ENCODE measurements around the gene TSN.
"Not testable (repeated sequence)": the region's sequence is repeated elsewhere in the genome, so short reads cannot be mapped to it uniquely, and the experiment has no call there.

DNA sequence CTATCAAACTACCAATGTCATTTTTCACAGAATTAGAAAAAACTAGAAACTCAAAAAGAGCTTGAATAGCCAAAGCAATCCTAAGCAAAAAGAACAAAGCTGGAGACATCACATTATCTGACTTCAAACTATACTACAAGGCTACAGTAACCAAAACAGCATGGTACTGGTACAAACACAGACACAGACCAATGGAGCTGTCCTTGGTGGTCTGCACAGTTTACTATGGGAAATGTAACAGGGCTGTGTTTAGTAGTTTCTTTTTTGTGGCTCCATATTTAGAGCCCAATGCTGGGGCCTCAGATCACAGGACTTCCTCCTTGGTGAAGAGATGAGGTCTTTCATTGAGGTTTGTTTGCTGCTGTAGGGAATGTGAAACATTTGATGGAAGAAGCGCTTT lies 61.9 kb downstream of the TSN start:
- TF ChIP-seq, protein P1, sequence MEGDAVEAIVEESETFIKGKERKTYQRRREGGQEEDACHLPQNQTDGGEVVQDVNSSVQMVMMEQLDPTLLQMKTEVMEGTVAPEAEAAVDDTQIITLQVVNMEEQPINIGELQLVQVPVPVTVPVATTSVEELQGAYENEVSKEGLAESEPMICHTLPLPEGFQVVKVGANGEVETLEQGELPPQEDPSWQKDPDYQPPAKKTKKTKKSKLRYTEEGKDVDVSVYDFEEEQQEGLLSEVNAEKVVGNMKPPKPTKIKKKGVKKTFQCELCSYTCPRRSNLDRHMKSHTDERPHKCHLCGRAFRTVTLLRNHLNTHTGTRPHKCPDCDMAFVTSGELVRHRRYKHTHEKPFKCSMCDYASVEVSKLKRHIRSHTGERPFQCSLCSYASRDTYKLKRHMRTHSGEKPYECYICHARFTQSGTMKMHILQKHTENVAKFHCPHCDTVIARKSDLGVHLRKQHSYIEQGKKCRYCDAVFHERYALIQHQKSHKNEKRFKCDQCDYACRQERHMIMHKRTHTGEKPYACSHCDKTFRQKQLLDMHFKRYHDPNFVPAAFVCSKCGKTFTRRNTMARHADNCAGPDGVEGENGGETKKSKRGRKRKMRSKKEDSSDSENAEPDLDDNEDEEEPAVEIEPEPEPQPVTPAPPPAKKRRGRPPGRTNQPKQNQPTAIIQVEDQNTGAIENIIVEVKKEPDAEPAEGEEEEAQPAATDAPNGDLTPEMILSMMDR (conservative IDR thresholded peaks at IDR 0.05; ENCODE audit: low read depth in 2 of 2), result not testable (repeated sequence)
- not testable (repeated sequence) for TF ChIP-seq CREB1 (CRISPR knock-in tag; IDR thresholded peaks at IDR 0.05; ENCODE audit: low read depth); EZH2 (IDR thresholded peaks at IDR 0.05; ENCODE audit: low read depth, unreplicated experiment); STAT1 (IDR thresholded peaks at IDR 0.05; ENCODE audit: unreplicated experiment); POLR2AphosphoS5 (IDR thresholded peaks at IDR 0.05; ENCODE audit: low read depth); ZNF331 (CRISPR knock-in tag; IDR thresholded peaks at IDR 0.05; ENCODE audit: low read depth); EZH2phosphoT487 (IDR thresholded peaks at IDR 0.05; ENCODE audit: unreplicated experiment); ZNF114 (CRISPR knock-in tag; IDR thresholded peaks at IDR 0.05); JUNB (IDR thresholded peaks at IDR 0.05; ENCODE audit: unreplicated experiment)
- TF ChIP-seq, protein P2, sequence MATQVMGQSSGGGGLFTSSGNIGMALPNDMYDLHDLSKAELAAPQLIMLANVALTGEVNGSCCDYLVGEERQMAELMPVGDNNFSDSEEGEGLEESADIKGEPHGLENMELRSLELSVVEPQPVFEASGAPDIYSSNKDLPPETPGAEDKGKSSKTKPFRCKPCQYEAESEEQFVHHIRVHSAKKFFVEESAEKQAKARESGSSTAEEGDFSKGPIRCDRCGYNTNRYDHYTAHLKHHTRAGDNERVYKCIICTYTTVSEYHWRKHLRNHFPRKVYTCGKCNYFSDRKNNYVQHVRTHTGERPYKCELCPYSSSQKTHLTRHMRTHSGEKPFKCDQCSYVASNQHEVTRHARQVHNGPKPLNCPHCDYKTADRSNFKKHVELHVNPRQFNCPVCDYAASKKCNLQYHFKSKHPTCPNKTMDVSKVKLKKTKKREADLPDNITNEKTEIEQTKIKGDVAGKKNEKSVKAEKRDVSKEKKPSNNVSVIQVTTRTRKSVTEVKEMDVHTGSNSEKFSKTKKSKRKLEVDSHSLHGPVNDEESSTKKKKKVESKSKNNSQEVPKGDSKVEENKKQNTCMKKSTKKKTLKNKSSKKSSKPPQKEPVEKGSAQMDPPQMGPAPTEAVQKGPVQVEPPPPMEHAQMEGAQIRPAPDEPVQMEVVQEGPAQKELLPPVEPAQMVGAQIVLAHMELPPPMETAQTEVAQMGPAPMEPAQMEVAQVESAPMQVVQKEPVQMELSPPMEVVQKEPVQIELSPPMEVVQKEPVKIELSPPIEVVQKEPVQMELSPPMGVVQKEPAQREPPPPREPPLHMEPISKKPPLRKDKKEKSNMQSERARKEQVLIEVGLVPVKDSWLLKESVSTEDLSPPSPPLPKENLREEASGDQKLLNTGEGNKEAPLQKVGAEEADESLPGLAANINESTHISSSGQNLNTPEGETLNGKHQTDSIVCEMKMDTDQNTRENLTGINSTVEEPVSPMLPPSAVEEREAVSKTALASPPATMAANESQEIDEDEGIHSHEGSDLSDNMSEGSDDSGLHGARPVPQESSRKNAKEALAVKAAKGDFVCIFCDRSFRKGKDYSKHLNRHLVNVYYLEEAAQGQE (IDR thresholded peaks at IDR 0.05; ENCODE audit: unreplicated experiment), result peak; percentile 50
- TF ChIP-seq, protein P3, sequence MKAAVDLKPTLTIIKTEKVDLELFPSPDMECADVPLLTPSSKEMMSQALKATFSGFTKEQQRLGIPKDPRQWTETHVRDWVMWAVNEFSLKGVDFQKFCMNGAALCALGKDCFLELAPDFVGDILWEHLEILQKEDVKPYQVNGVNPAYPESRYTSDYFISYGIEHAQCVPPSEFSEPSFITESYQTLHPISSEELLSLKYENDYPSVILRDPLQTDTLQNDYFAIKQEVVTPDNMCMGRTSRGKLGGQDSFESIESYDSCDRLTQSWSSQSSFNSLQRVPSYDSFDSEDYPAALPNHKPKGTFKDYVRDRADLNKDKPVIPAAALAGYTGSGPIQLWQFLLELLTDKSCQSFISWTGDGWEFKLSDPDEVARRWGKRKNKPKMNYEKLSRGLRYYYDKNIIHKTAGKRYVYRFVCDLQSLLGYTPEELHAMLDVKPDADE (IDR thresholded peaks at IDR 0.05), result not testable (repeated sequence)
- TF ChIP-seq, protein P4, sequence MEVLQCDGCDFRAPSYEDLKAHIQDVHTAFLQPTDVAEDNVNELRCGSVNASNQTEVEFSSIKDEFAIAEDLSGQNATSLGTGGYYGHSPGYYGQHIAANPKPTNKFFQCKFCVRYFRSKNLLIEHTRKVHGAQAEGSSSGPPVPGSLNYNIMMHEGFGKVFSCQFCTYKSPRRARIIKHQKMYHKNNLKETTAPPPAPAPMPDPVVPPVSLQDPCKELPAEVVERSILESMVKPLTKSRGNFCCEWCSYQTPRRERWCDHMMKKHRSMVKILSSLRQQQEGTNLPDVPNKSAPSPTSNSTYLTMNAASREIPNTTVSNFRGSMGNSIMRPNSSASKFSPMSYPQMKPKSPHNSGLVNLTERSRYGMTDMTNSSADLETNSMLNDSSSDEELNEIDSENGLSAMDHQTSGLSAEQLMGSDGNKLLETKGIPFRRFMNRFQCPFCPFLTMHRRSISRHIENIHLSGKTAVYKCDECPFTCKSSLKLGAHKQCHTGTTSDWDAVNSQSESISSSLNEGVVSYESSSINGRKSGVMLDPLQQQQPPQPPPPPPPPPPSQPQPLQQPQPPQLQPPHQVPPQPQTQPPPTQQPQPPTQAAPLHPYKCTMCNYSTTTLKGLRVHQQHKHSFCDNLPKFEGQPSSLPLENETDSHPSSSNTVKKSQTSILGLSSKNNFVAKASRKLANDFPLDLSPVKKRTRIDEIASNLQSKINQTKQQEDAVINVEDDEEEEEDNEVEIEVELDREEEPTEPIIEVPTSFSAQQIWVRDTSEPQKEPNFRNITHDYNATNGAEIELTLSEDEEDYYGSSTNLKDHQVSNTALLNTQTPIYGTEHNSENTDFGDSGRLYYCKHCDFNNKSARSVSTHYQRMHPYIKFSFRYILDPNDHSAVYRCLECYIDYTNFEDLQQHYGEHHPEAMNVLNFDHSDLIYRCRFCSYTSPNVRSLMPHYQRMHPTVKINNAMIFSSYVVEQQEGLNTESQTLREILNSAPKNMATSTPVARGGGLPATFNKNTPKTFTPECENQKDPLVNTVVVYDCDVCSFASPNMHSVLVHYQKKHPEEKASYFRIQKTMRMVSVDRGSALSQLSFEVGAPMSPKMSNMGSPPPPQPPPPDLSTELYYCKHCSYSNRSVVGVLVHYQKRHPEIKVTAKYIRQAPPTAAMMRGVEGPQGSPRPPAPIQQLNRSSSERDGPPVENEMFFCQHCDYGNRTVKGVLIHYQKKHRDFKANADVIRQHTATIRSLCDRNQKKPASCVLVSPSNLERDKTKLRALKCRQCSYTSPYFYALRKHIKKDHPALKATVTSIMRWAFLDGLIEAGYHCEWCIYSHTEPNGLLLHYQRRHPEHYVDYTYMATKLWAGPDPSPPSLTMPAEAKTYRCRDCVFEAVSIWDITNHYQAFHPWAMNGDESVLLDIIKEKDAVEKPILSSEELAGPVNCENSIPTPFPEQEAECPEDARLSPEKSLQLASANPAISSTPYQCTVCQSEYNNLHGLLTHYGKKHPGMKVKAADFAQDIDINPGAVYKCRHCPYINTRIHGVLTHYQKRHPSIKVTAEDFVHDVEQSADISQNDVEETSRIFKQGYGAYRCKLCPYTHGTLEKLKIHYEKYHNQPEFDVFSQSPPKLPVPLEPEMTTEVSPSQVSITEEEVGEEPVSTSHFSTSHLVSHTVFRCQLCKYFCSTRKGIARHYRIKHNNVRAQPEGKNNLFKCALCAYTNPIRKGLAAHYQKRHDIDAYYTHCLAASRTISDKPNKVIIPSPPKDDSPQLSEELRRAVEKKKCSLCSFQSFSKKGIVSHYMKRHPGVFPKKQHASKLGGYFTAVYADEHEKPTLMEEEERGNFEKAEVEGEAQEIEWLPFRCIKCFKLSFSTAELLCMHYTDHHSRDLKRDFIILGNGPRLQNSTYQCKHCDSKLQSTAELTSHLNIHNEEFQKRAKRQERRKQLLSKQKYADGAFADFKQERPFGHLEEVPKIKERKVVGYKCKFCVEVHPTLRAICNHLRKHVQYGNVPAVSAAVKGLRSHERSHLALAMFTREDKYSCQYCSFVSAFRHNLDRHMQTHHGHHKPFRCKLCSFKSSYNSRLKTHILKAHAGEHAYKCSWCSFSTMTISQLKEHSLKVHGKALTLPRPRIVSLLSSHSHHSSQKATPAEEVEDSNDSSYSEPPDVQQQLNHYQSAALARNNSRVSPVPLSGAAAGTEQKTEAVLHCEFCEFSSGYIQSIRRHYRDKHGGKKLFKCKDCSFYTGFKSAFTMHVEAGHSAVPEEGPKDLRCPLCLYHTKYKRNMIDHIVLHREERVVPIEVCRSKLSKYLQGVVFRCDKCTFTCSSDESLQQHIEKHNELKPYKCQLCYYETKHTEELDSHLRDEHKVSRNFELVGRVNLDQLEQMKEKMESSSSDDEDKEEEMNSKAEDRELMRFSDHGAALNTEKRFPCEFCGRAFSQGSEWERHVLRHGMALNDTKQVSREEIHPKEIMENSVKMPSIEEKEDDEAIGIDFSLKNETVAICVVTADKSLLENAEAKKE (CRISPR knock-in tag; IDR thresholded peaks at IDR 0.05), result not testable (repeated sequence)

All from GM23338 (cell line).